Epithelial cell of esophagus (primary cell): ENCODE data around the gene TMEM176B.
"Not testable (repeated sequence)": the region's sequence is repeated elsewhere in the genome, so short reads cannot be mapped to it uniquely, and the experiment has no call there.

Experiments used
- DNase-seq: peaks from one replicate; pipeline ENCODE4 v3.0.0; 2010; ENCODE audit warnings: low read depth
- H3K4me3 ChIP-seq: 2 replicates; pipeline ENCODE4 v1.5.1; 2011; ENCODE audit warnings: mild to moderate bottlenecking, low read length, control low read depth
- TF ChIP-seq, protein P1 (sequence below): IDR thresholded peaks from 2 replicates; pipeline ENCODE4 v1.5.1; 2011; ENCODE audit warnings: low read depth, mild to moderate bottlenecking, low read length, control low read depth, inconsistent platforms; ENCODE audit not compliant: insufficient read depth; ENCODE audit errors: missing control alignments

Gene TMEM176B

DNA sequence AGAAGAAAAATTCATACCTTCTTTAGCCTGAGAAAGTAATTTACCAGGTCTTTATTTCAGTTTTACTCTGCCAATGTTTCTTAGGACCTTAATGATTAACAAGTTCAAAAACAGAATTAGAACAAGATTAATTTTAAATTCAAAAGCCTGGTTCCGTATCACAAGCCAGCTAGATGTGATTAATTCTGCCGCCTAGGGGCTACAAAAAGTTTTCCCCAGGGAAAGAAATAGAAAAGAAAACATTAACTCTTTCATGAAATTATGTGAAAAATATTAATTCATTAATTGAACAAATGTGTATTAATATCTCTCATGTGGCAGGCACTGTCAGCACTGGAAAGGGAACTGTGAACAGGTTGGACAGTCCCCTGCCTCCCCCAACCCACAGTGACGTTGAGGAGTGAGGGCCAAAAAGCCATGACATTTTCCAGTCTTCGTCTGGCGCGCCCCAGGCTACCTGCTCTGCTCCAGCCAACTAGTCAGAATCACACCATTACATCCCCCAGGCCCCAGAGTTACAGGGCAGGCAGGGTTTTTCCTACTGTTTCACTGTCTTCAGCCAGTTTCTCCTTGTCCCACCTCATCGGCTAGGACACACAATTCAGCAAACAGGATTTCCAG is 20.5 kb upstream of the TMEM176B start:
- H3K4me3 ChIP-seq = no peak overlapping the region
- no peak for DNase-seq
- TF ChIP-seq, protein P1, sequence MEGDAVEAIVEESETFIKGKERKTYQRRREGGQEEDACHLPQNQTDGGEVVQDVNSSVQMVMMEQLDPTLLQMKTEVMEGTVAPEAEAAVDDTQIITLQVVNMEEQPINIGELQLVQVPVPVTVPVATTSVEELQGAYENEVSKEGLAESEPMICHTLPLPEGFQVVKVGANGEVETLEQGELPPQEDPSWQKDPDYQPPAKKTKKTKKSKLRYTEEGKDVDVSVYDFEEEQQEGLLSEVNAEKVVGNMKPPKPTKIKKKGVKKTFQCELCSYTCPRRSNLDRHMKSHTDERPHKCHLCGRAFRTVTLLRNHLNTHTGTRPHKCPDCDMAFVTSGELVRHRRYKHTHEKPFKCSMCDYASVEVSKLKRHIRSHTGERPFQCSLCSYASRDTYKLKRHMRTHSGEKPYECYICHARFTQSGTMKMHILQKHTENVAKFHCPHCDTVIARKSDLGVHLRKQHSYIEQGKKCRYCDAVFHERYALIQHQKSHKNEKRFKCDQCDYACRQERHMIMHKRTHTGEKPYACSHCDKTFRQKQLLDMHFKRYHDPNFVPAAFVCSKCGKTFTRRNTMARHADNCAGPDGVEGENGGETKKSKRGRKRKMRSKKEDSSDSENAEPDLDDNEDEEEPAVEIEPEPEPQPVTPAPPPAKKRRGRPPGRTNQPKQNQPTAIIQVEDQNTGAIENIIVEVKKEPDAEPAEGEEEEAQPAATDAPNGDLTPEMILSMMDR = no peak

DNA sequence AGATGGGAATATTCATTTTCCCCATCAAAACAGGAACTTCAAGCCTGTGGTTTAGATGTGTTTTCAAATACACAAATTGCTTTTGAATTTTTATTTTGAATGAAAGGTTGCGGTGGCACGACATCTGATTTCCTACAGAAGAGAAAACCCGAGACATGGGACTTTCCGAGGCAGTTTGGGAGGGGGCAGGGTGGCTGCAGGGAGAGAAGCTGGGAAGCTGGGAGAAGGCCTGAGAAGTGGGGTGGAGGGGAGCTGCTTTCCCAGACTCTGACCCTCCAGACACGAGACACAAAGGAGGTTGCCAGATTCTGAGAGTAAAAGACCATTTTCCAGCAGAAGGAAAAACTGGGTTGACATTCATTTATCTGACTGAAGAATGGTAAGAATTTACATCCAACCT is 20.0 kb upstream of the TMEM176B start:
- no peak for DNase-seq
- H3K4me3 ChIP-seq = no peak overlapping the region
- TF ChIP-seq, protein P1 = no peak

DNA sequence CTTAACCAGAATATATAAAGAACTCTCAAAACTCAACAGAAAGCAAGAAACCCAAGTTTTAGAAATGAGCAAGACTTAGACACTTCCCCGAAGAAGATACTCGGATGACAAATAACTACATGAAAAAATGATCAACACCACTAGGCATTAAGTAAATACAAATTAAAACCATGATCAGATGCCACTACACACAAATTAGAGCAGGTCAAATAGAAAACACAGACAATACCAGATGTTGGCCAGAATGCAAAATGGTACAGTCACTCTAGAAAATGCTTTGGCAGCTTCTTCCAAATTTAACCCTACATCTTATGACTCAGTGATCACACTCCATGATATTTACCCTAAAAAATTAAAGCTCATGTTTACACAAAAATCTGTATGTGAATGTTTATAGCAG is 18.8 kb upstream of the TMEM176B start:
- TF ChIP-seq, protein P1 = no peak

DNA sequence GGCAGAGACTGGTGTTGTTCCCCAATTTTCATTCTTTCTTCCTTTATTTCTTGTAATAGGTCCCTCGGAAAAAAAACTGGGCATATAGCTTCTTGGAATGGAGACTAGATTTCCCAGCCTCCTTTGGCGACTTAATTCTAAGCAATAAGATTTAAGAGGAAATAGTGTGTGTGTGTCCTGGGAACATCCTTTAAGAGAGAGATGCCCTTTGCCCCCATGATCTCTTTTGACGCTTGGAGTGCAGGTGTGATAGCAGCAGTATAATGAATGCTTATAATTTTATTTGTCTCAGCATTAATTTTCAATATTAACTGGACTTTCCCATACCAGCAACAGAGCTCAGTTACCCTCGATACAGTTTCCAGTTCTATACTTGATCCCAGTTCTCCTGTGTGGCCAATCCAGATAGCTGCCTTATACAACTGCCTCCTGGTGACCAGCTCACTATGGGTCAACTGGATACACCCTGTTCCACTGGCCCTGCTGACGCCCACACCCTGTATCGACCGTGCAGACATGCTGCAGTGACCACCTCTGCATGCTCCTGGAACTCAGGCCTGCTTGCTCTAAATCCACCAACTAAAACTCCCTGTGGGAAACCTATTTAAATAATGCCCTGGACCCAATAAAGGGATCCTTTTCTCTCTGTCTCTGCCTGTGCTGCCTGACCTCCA is 14.3 kb upstream of the TMEM176B start:
- TF ChIP-seq, protein P1 = no peak
- no peak overlapping the region for H3K4me3 ChIP-seq
- no peak for DNase-seq

More for the DNA sequence above, 18.8 kb upstream of the TMEM176B start:
- no peak overlapping the region for H3K4me3 ChIP-seq
- no peak for DNase-seq

DNA sequence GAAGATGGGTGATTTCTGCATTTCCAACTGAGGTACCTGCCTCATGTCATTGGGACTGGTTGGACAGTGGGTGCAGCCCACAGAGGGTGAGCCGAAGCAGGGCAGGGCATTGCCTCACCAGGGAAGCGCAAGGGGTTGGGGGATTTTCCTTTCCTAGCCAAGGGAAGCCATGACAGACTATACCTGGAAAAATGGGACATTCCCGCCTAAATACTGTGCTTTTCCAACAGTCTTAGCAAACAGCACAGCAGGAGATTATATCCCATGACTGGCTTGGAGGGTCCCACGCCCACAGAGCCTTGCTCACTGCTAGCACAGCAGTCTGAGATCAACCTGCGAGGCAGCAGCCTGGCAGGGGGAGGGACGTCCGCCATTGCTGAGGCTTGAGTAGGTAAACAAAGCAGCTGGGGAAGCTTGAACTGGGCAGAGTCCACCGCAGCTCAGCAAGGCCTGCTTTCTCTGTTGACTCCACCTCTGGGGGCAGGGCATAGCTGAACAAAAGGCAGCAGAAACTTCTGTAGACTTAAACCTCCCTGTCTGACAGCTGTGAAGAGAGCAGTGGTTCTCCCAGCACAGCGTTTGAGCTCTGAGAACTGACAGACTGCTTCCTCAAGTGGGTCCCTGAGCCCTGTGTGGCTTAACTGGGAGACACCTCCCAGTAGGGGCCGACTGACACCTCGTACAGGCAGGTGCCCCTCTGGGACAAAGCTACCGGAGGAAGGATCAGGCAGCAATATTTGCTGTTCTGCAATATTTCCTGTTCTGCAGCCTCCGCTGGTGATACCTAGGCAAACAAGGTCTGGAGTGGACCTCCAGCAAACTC is 7.7 kb upstream of the TMEM176B start:
- not testable (repeated sequence) for H3K4me3 ChIP-seq, DNase-seq

DNA sequence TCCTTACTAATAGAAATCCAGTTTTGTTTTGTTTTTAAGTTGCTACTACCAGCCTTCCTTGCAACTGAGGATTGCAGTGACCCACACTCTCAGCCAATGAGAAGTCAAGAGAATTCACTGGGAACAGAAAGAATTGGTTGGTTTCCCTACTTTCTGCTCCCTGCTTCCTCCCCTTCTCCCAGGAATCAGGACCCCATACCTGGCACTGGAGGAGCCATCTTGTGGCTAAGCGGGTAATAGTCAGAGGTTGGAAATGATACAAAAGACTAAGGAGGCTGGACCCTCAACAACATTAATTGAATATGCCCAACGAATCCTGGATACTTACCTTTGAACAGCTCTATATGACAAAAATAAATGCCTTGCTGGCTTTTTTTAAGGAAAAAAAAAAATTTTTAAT is 6.7 kb upstream of the TMEM176B start:
- no peak for DNase-seq
- H3K4me3 ChIP-seq = no peak overlapping the region
- TF ChIP-seq, protein P1 = no peak

DNA sequence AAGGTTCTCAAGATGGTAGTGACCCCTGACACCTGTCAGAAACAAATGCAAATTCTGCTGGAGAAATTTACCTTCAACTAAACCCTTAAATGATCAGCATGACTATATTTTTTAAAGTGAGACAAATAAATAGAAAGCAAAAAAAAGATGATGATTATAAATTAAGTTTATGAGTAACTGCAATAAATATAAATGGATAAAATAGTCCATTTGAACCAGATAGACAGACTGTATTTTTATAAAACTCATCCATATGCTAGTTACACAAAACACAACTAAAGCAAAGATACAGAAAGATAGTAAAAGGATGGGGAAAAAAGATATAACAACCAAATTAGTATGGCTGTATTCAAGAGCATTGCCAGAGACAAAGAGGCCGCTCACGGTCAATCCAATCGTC is 6.3 kb upstream of the TMEM176B start:
- no peak overlapping the region for H3K4me3 ChIP-seq
- TF ChIP-seq, protein P1 = no peak
- no peak for DNase-seq
